SK-N-SH (cell line): Measurements from ENCODE around the gene CYTH3. TPM values are rescaled to one million over a fixed set of nuclear protein-coding genes. Genes with fewer than 3 reads are reported as not detected.

Experiments
- CTCF ChIA-PET: fragments of 300-600, 350-600 bp; formaldehyde crosslinking; extraction: SDS; loops from one replicate; lab custom pipeline; 2021; lab: Yijun Ruan, JAX
- POLR2A ChIA-PET: fragments of 350-600 bp; sonication (Branson Sonifier 250); formaldehyde crosslinking; extraction: SDS; loops from one replicate; lab custom pipeline; 2020; ENCODE audit warnings: antibody characterized with exemption, inconsistent platforms; lab: Yijun Ruan, JAX
- DNase-seq: peaks from one replicate; pipeline ENCODE4 v3.0.0; 2012
- H2AFZ ChIP-seq: fragments of 200-600 bp; sonication (generic); 2 replicates; pipeline ENCODE4 v1.8.1; 2016; ENCODE audit warnings: antibody characterized with exemption, mild to moderate bottlenecking, low read depth
- H3F3A ChIP-seq: fragments of 200-600 bp; sonication (generic); replicated peaks from 2 replicates; pipeline ENCODE3; 2016; ENCODE audit warnings: antibody characterized with exemption, mild to moderate bottlenecking; ENCODE audit not compliant: insufficient read depth
- H3K27ac ChIP-seq, 2 experiments: fragments of 200-500 bp in 1 of 2; fragments of 200-600 bp in 1 of 2; sonication (Bioruptor generic) in 1 of 2; sonication (generic), shearing (Covaris generic) in 1 of 2; 2 replicates each; pipeline versions ENCODE4 v1.5.1 to v1.6.1; 2014 to 2016; ENCODE audit warnings: low read depth in 2 of 2, inconsistent platforms in 1 of 2, low read length in 1 of 2, mild to moderate bottlenecking in 1 of 2, mixed read lengths in 1 of 2
- H3K27me3 ChIP-seq: fragments of 200-600 bp; sonication (generic), shearing (Covaris generic); 2 replicates; pipeline ENCODE4 v1.6.1; 2016; ENCODE audit warnings: mixed run types; ENCODE audit not compliant: insufficient read depth
- H3K36me3 ChIP-seq, 2 experiments: fragments of 200-500 bp in 1 of 2; fragments of 200-600 bp in 1 of 2; sonication (Bioruptor generic) in 1 of 2; sonication (generic) in 1 of 2; replicated peaks in 1 of 2; 2 replicates each; pipeline versions ENCODE3 to v1.5.1; 2014 to 2016; ENCODE audit warnings: low read length in 1 of 2, mild to moderate bottlenecking in 1 of 2; ENCODE audit not compliant: insufficient read depth in 2 of 2, control insufficient read depth in 1 of 2
- H3K4me1 ChIP-seq, 2 experiments: fragments of 200-500 bp in 1 of 2; fragments of 200-600 bp in 1 of 2; sonication (Bioruptor generic) in 1 of 2; sonication (generic), shearing (Covaris generic) in 1 of 2; 2 replicates each; pipeline versions ENCODE4 v1.5.1 to v1.6.1; 2014 to 2016; ENCODE audit warnings: low read depth in 1 of 2, low read length in 1 of 2, mixed run types in 1 of 2; ENCODE audit not compliant: insufficient read depth in 2 of 2, control insufficient read depth in 1 of 2
- H3K4me2 ChIP-seq: fragments of 200-600 bp; sonication (generic), shearing (Covaris generic); 2 replicates; pipeline ENCODE4 v1.6.1; 2017; ENCODE audit warnings: mixed run types
- H3K4me3 ChIP-seq, 2 experiments: fragments of 200-500 bp in 1 of 2; fragments of 200-600 bp in 1 of 2; sonication (Bioruptor generic) in 1 of 2; sonication (generic), shearing (Covaris generic) in 1 of 2; 2 replicates each; pipeline versions ENCODE4 v1.5.1 to v1.8.1; 2014 to 2016; ENCODE audit warnings: low read depth in 2 of 2, inconsistent platforms in 1 of 2, low read length in 1 of 2, mild to moderate bottlenecking in 1 of 2, mixed read lengths in 1 of 2, moderate library complexity in 1 of 2
- H3K79me2 ChIP-seq: fragments of 200-600 bp; sonication (generic); 2 replicates; pipeline ENCODE4 v1.8.1; 2017; ENCODE audit warnings: mild to moderate bottlenecking; ENCODE audit not compliant: insufficient read depth
- H3K9ac ChIP-seq: fragments of 200-600 bp; sonication (generic); 2 replicates; pipeline ENCODE4 v1.6.1; 2017; ENCODE audit warnings: mixed run types
- H3K9me2 ChIP-seq: fragments of 200-600 bp; sonication (generic); 2 replicates; pipeline ENCODE4 v1.6.1; 2017; ENCODE audit warnings: mixed run types
- H3K9me3 ChIP-seq: fragments of 200-600 bp; sonication (generic); 2 replicates; pipeline ENCODE4 v1.6.1; 2017; ENCODE audit warnings: mixed run types, mild to moderate bottlenecking, moderate library complexity
- H4K20me1 ChIP-seq: fragments of 200-600 bp; sonication (generic); 2 replicates; pipeline ENCODE4 v1.6.1; 2017; ENCODE audit warnings: mild to moderate bottlenecking, mixed run types; ENCODE audit not compliant: insufficient read depth
- ELF1 ChIP-seq: IDR thresholded peaks from 2 replicates; pipeline ENCODE4 v1.4.0; 2012
- EZH2phosphoT487 ChIP-seq: fragments of 200-600 bp; sonication (generic); IDR thresholded peaks from 2 replicates; pipeline ENCODE4 v1.6.1; 2017; ENCODE audit warnings: low read depth, mixed run types, mild to moderate bottlenecking, antibody characterized with exemption, moderate library complexity, borderline replicate concordance
- FOXM1 ChIP-seq: IDR thresholded peaks from 2 replicates; pipeline ENCODE4 v1.4.0; 2012; ENCODE audit warnings: low read depth, mild to moderate bottlenecking
- GABPA ChIP-seq: IDR thresholded peaks from 2 replicates; pipeline ENCODE4 v1.4.0; 2012; ENCODE audit warnings: low read depth, mild to moderate bottlenecking
- IRF3 ChIP-seq: fragments of 150-350 bp; IDR thresholded peaks from 2 replicates; pipeline ENCODE4 v1.6.1; 2016; ENCODE audit warnings: mild to moderate bottlenecking, low read depth, low read length
- MAX ChIP-seq: IDR thresholded peaks from 2 replicates; pipeline ENCODE4 v1.4.0; 2012; ENCODE audit warnings: low read depth
- MXI1 ChIP-seq: IDR thresholded peaks from 2 replicates; pipeline ENCODE4 v1.6.1; 2012; ENCODE audit warnings: mild to moderate bottlenecking, low read depth, low read length, improper control_type of control experiment
- PBX3 ChIP-seq: IDR thresholded peaks from 2 replicates; pipeline ENCODE4; 2012
- RFX5 ChIP-seq: IDR thresholded peaks from 2 replicates; pipeline ENCODE4 v1.6.1; 2012; ENCODE audit warnings: mild to moderate bottlenecking, improper control_type of control experiment, low read length
- USF1 ChIP-seq: IDR thresholded peaks from 2 replicates; pipeline ENCODE4 v1.4.0; 2012; ENCODE audit warnings: low read depth, borderline replicate concordance
- USF2 ChIP-seq: fragments of 150-350 bp; IDR thresholded peaks from 2 replicates; pipeline ENCODE4 v1.6.1; 2017; ENCODE audit warnings: antibody characterized with exemption, low read length, low read depth, borderline replicate concordance
- YY1 ChIP-seq: IDR thresholded peaks from 2 replicates; pipeline ENCODE4 v1.4.0; 2012; ENCODE audit warnings: low read depth, mild to moderate bottlenecking
- ZBTB33 ChIP-seq: IDR thresholded peaks from 2 replicates; pipeline ENCODE4 v1.4.0; 2012; ENCODE audit warnings: low read depth, borderline replicate concordance
- WGBS: methylation state at CpG from one replicate; pipeline ENCODE4 v1.1.6; 2017; ENCODE audit warnings: low lambda C conversion rate; 5-methylcytosine and 5-hydroxymethylcytosine counted together
- polyA plus RNA-seq, 3 experiments: library from polyadenylated mRNA; depleted of rRNA; stranded (reverse); fragments of >200 nt; gene quantifications; 2 replicates each; pipeline ENCODE4 v1.2.3, GENCODE V29; 2012

The CYTH3 gene
- polyA plus RNA-seq, 1 of the 3 experiments (the other 2 are of a cell fraction), result 55.1 TPM

- Histone ChIP-seq H3K9me2 (no peaks in the 10 kb centered on the region), H3K36me3 (peaks cover 67 to 71% of the 10 kb centered on the region in 2 experiments), H4K20me1 (no peaks in the 10 kb centered on the region), H3K9me3 (no peaks in the 10 kb centered on the region), H3K4me1 (no peaks in the 10 kb centered on the region), H3K4me3 (no peak overlapping the region), H2AFZ (no peak overlapping the region), H3K9ac (no peak overlapping the region), H3K27me3 (no peaks in the 10 kb centered on the region), H3K79me2 (no peaks in the 10 kb centered on the region; the same call in 1 of the 2 replicates), H3K27ac (no peak overlapping the region), H3F3A (no peaks in the 10 kb centered on the region), H3K4me2 (no peak overlapping the region)
- POLR2A ChIA-PET, result no interaction called here
- TF ChIP-seq USF1 (no peak), RFX5 (no peak), YY1 (no peak), ELF1 (no peak), ZBTB33 (no peak), IRF3 (no peak), USF2 (no peak), MAX (no peak), GABPA (no peak), MXI1 (no peak), FOXM1 (no peak), PBX3 (no peak), EZH2phosphoT487 (no peak)
- CTCF ChIA-PET, result interaction anchor here (1.5 to 2.5 kb wide), 2 partner anchors 17 to 145 kb away, joined by 5 to 10 read pairs; no protein-coding TSS in a partner anchor
- WGBS, result 97% methylated on average over 16 of the region's 16 CpGs
- no peak for DNase-seq
Observed at GRCh38 chr7:6142871-6143380, 129.5 kb downstream of the CYTH3 start.
